ENCODE measurements around the gene TCTA.
A peak's percentile ranks its signal among the peaks of the same experiment; 100 is the strongest.

Gene TCTA

GRCh38 chr3:49410846-49411534 lies 1.2 kb upstream of the TCTA start:
- no peak for DNase-seq (ENCODE audit: low read depth in 2 of 2)

- peak; percentile 20 to 35 for DNase-seq (ENCODE audit: low read depth in 2 of 2)
Measured at GRCh38 chr3:49411535-49411967, 672 bp upstream of the TCTA start.

GRCh38 chr3:49412632-49413337 lies 562 bp downstream of the TCTA start:
- DNase-seq (ENCODE audit: low read depth in 2 of 2): no peak

DNA sequence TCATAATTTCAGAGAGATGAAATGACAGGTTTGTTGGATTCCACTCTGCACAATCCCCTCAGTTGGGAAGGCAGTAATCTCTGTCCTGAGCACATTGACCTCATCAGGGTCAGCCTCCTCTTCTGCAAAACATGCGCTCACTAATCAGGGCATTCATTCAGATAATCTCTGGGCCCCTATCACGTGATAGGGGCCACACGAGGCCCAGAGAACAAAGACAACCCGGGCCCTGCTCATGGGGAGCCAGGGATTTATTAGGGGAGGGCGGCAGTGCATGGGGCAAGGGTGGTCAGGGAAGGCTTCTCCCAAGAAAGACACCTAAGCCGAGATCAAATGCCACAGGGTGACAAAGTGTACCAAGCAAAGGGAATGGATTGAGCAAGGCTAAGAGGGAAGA lies 1.1 kb downstream of the TCTA start:
- DNase-seq (ENCODE audit: low read depth in 2 of 2): no peak

DNA sequence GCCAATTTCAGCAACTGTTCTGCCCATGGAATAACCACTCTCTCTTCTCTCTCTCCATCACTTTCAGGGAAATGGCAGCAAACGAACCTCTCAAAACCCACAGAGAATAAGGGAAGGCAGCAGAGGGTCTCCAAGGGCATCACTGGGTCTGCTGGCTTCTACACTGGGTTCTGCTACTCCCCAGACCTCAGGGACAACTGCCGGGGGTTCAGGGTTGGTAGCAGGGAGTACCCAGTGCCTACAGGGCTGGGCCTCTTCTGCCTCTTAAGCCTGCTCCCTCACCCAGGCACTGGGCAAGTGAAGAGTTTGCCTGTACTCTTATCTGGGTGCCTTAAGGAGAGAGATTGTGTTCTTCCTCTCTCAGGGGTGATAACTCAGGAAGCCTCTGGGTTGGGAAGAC lies 2.5 kb downstream of the TCTA start:
- no peak for DNase-seq (ENCODE audit: low read depth in 2 of 2)

- DNase-seq (ENCODE audit: low read depth in 2 of 2): peak; percentile 18 to 28
Measured at GRCh38 chr3:49415931-49416601, 3.8 kb downstream of the TCTA start.

DNA sequence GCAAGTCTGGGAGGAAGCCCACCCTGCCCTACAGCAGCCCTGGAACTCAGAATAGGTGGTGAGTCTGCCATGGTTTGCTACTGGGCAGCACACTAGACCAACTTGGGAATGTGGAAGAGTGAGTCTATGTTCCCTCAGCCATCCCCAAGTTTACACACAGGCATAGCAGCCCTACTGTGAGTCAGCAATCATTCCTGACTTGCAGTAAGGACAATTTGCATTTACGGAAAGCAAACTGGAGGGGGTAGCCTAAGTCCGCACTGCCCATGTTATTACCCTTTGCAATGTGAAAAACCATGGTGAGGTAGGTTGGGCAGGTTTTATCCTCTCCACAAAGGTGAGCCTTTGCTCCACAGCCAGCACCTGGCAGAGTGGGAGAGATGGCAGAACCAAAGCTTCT lies 4.6 kb downstream of the TCTA start:
- no peak for DNase-seq (ENCODE audit: low read depth in 2 of 2)

GRCh38 chr3:49417516-49418120 lies 5.4 kb downstream of the TCTA start:
- DNase-seq (ENCODE audit: low read depth in 2 of 2): no peak

DNA sequence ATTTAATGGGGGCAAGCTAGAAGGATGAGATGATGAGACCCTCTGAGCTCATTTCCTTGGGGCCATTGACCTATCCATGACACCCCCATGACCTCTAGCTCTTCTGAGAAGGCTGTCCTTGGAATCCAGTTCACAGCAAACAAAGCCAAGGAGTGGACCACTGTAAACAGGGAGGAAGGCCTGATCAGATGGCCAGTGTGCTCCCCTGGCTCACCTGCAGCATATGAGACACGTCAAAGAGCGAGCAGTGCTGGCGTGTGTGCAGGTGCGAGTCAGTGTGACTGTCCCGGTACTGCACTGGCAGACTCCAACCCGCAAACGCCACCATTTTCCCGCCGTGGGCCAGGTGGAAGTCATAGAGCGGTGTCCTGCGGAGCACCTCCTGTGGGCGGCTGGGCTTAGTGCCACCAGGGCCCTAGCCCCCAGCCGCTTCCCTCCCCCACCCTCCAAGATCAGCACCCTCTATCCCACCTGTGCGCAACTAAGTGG lies 9.7 kb downstream of the TCTA start:
- no peak for DNase-seq (ENCODE audit: low read depth in 2 of 2)

DNA sequence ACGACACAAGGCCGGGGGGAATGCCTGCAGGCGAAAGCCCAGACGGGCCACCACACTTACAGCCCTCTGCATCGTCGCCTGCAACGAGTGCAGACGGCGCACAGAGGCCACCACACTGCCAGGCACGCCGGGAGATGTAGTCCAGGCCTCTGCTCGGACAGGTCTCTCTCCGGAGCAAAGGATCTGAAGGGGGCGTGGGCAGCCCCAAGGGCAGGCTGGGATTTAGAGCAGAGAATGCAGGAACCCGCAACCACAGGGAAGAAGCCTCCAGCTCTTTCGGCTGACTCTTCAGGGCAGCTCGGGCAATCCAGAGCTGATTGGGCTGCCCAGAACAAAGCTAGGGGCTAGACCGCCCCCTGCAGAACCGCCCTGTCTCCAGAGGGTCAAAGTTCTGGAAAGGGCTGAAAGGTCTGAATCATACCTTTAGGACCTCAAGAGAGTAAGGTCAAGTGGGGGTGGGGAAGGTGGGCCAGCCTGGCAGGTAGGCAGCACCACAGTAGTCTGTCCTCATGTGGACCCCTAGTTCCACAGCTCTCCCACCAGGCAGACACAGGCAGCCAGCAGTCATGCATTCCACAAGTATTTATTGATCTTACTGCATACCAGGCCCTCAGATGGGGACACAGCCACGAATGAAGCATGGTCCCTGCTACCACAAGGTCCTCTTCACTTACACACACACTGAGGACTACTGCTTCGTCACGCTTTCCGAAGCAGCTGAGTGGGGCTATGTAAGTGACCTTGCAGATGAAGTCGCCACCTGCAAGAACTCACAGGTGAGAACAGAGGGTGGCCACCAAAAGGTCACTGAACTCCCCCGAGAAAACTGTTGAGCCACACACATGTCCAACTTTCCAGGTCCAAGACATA lies 10.4 kb downstream of the TCTA start, which contains the start of gene AMT:
Gene AMT, minus strand, starts transcription at position 95 of the 870 bp plus-strand sequence. Its CDS starts 23 bp downstream, at position 72.
- no peak for DNase-seq (ENCODE audit: low read depth in 2 of 2)

- DNase-seq (ENCODE audit: low read depth in 2 of 2): no peak
Measured at GRCh38 chr3:49424816-49425215, 12.6 kb downstream of the TCTA start.

DNA sequence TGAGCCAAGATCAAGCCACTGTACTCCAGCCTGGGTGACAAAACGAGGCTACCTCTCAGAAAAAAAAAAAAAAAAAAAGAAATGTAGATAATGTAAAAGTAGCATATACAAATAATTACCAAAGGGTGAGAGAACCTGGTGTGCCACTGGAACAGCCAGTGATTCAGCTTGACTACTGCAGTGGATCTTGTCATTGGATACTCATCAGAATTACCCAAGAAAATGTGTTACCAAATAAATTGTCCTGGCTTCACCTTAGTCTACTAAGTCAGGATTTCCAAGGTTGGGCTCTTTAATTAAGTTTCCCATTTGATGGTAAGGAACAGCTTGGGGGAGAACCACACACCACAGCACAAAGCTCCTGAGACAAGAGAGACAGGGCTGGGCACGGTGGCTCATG lies 15.4 kb downstream of the TCTA start:
- DNase-seq (ENCODE audit: low read depth in 2 of 2): no peak

- no peak for DNase-seq (ENCODE audit: low read depth in 2 of 2)
Measured at GRCh38 chr3:49428752-49429080, 16.5 kb downstream of the TCTA start.

DNA sequence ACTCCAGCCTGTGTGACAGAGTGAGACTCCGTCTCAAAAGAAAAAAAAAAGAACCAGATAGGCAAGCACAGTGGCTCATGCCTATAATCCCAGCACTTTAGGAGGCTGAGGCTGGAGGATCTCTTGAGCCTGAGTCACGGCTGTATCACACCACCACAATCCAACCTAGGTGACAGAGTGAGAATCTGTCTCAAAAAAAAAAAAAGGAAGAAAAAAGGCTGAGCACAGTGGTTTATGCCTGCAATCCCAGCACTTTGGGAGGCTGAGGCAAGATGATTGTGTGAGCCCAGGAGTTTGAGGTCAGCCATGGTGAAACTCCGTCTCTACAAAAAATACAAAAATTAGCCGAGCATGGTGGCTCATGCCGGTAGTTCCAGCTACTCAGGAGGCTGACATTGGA lies 22.5 kb downstream of the TCTA start:
- DNase-seq (ENCODE audit: low read depth in 2 of 2): no peak

- no peak for DNase-seq (ENCODE audit: low read depth in 2 of 2)
Measured at GRCh38 chr3:49445391-49445790, 33.2 kb downstream of the TCTA start.

GRCh38 chr3:49453621-49454020 lies 41.4 kb downstream of the TCTA start:
- DNase-seq (ENCODE audit: low read depth in 2 of 2): no peak

- no peak for DNase-seq (ENCODE audit: low read depth in 2 of 2)
Measured at GRCh38 chr3:49454458-49454857, 42.2 kb downstream of the TCTA start.

DNA sequence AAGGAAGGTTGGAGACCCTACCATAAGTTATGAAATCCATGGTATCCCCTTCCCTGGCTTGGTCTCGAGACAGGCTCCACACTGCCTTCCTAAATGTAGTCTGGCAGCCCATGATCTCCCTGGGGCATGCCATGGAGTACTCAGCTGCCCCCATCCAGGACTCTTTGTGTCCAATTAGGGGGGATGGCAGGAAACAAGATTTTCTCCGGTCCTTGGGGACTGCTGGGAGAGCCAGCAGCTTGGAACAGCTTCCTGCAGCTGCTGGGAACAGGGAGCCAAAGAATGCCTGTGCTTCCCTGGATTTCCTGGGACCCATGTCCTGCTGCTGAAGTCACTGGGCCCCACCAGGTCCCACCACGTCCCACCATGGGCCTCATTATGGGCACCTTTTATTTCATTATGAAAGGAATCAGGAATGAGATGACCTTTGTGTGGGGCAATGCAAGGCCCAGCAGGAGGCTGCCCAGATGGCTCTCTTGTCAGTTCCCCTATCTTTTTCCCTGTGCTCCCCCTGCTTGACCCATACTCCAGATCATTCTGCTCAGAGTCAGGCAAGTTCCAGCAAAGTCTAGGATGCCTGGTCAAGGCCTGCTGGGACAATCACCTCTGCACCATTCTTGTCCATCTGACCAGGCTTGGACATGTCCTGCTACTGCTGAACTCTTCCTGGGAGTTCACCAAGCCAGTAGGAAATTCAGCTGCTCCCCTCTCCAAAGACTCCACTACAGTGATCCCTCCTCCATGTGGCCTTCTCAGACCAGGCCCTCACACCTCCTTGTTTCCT lies 42.9 kb downstream of the TCTA start:
- no peak for DNase-seq (ENCODE audit: low read depth in 2 of 2)

DNA sequence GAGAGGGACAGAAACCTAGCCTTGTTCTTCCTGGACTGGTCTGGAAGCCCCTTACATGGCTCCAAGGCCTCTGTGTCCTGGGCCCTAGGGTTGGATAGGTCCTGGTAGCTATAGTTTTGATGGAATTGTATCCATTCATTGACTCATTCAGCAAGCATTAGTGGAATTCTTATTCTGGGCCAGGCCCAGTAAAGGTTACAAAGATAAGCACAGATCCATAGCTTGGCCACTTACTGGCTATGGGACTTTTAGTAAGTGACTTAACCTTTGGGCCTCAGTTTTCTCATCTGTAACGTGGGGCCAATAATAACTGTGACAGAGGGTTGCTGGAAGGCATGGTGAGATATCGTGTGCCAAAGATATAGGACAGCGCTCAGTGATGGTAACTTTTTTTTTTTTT lies 44.2 kb downstream of the TCTA start:
- no peak for DNase-seq (ENCODE audit: low read depth in 2 of 2)

DNA sequence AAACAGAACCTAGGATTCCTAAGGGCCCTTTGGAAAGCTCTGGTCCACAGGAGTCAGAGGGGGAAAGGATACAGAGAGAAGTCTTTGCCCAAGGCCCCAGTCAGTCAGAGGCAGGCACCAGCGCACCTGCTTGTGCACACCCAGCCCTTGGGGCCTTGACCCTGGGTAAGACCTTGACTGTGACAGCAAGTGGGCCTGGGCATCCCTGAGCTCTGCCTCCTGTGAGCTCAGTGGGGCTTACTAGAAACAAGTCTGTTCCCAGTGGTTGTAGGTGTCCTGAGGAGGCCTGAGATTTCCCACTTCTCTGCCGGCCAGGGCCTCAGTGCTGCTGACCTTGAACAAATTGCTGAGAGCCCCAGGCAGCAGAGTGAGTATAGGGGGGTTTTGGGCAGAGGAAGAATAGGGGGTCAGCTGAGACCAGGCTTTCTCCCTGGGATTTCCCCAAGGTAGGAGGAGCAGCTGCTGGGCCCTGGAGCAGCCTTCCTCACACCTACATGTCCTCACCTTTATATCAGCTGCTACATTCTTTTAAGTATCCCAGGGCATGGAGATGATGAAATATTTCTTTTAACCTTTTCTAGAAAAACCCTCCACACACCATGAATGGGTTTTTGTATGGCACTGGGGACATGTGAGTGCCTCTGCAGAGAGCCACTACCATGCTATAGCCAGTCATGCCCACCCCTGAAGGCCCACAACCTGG lies 48.1 kb downstream of the TCTA start:
- DNase-seq (ENCODE audit: low read depth in 2 of 2): no peak
